ENCODE measurements around the gene OVOL2.
A peak's percentile ranks its signal among the peaks of the same experiment; 100 is the strongest.

Gene OVOL2

DNA sequence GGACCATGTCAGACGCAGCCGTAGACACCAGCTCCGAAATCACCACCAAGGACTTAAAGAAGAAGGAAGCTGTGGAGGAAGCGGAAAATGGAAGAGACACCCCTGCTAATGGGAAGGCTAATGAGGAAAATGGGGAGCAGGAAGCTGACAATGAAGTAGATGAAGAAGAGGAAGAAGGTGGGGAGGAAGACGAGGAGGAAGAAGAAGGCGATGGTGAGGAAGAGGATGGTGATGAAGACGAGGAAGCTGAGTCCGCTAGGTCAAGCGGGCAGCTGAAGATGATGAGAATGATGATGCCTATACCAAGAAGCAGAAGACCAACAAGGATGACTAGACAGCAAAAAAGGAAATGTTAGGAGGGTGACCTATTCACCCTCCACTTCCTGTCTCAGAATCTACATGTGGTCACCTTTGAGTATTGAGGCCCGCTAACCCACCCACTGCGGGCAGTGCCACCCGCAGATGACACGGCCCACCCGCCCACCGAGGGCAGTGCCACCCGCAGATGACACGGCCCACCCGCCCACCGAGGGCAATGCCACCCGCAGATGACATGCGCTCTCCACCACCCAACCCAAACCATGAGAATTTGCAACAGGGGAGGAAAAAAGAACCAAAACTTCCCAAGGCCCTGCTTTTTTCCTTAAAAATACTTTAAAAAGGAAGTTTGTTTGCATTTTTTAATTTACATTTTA is 45.6 kb downstream of the OVOL2 start:
- no peak for DNase-seq (ENCODE audit: low spot score)

DNA sequence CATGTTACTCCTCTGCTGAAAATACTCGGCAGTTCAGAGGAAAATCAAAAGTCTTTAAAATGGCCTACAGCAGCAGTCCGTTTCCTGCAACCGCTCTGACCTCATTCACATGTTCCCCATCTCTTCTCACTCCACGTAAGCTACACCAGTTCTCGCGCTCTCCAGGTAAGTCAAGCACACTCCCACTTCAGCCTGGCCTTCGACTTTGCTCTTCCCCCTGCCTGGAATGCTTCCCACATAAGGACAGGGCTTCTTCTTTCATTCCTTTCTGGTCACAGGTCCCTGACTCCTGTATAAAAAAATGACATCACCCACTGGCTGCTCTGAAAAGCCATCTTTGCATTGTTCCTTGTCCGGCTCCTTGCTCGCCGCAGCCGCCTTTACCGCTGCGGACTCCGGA is 46.2 kb downstream of the OVOL2 start:
- DNase-seq (ENCODE audit: low spot score), result no peak

GRCh38 chr20:18009116-18009515 is 48.6 kb downstream of the OVOL2 start:
- no peak for DNase-seq (ENCODE audit: low spot score)

DNA sequence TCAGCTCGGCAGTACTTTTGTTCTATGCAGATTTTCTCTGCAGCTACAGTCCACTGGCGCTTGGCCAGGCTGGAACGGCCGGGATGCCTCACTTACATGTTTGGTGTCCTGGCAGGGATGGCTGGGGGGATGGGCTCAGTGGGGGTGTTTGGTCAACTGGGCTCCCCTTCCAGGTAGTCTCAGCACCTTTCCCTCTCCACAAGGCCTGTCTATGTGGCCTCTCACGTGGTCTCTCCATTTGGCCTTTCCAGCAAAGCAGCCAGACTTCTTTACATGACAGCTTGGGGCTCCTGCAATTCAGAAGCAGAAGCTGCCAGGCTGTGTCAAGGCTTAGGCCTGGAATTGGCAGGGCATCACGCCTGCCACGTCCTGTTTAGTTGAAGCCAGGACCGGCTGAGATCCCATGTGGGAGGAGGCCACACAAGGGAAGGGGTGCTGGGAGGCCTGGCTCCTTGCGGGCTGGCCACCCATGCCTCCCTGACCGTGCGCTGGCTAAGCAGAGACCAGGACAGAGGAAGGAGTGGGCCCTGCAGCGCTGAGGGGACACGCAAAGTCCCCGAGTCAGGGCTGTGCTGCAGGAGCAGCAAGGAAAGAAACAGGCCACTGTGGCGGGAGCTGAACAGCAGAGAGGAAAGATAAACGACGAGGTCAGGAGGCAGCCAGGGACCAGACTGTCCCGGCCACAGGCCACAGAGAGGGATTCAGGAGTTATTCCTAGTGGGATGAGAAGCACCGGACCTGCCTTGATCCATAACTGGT is 50.0 kb downstream of the OVOL2 start:
- DNase-seq (ENCODE audit: low spot score), result no peak

DNA sequence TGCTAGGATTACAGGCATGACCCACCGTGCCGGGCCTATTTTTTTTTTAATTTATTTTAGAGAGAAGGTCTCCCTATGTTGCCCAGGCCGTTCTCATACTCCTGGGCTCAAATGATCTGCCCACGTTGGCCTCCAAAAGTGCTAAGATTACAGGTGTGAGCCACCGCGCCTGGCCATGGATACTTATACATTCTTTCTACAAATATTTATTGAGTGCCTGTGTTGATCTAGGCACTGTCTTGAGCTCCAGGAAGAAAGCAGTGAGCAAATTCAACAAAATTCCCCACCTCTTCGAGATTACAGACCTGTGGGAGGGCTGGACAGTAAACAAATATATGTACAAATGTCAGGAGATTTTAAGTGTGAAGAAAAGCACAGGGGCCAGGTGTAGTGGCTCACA is 51.0 kb downstream of the OVOL2 start:
- no peak for DNase-seq (ENCODE audit: low spot score)

GRCh38 chr20:18005990-18006364 is 51.7 kb downstream of the OVOL2 start:
- no peak for DNase-seq (ENCODE audit: low spot score)

DNA sequence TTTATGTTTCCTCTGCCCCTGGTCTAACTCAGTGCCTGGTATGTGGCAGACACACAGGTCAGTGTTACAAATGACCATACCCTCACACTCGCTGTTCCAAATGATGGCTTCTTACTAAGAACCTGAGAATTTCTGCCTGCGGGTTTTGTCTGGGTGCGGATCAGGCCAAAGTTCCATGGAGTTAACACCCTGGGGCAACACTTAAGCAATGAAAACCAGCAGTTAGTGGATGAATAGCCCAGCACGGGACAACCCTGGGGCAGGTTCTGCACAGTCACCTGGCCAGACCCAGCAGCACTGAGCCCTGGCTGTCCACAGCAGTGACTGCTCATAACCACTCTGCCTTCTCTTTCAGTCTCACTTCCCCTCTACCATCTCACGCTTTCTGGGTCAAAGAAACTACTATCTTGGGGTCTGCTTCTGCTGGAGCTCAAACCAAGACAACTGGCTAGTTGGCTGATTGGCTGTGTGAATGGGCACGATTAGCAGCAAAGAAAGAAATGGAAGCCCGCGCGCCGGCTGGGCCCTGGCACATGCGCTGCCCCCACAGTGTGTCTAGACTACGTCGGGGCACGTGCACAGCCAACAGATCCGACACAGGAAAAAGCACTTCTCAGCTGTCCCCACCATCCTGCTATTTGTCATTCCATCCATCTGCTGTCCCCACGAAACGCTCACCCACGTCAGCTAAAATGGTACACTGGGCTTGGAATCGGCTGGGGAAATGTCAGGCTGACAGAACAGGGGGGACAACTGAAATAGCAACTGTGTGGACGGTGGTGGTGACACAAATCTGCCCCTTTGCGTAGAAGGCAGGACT is 52.3 kb downstream of the OVOL2 start:
- DNase-seq (ENCODE audit: low spot score), result no peak

- no peak for DNase-seq (ENCODE audit: low spot score)
Measured at GRCh38 chr20:18004384-18005031, 53.2 kb downstream of the OVOL2 start.

GRCh38 chr20:18003897-18004296 is 53.8 kb downstream of the OVOL2 start:
- no peak for DNase-seq (ENCODE audit: low spot score)

DNA sequence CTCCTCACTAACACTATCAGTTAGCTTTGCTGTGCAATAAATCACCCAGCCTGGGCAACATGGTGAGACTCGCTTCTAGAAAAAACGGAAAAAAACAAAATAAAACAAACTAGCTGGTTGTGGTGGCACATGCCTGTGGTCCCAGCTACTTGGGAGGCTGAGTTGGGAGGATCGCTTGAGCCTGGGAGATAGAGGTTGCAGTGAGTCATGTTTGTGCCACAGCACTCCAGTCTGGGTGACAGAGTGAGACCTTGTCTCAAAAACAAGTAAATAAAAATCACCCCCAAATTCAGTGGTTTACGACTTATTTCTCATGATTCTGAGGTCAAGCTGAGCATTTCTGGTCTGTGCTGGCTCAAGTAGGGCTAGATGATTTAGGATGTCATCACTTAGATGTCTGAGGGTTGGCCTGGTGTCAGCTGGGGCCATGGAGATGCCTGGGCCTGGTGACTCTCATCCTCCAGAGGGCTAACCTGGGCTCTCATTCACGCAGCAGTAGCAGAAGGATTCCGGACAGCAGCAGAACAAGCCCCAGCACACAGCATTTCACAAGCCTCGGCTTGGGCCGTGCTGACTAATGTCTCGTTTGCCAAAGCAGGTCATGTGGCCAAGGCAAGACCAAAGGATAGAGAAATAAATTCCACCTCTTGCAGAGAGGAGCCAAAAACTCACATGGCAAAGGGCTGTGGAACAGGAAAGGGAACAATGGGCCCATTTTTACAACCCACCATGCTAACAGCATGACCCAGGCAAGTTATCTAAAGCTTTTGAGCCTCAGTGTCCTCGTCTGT is 56.4 kb downstream of the OVOL2 start:
- no peak for DNase-seq (ENCODE audit: low spot score)

DNA sequence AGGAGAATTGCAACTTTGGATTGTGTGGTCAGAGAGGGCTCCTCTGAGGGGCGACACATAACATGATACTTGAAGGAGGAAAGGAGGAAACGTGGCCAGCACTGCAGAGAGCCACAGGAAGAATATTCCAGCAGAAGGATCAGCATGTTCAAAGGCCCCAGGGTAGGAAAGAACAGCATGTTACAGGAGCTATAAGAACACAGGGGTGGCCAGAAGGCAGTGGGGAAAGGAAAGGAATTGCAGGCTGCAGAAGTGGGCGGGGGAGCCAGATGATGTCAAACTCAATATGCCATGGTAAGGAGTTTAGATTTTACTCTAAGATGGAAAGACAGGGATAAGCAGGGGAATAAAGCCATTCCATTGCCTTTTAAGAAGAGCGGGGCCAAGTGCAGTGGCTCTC is 58.1 kb downstream of the OVOL2 start:
- no peak for DNase-seq (ENCODE audit: low spot score)

GRCh38 chr20:17998446-17998845 is 59.3 kb downstream of the OVOL2 start:
- DNase-seq (ENCODE audit: low spot score), result no peak

DNA sequence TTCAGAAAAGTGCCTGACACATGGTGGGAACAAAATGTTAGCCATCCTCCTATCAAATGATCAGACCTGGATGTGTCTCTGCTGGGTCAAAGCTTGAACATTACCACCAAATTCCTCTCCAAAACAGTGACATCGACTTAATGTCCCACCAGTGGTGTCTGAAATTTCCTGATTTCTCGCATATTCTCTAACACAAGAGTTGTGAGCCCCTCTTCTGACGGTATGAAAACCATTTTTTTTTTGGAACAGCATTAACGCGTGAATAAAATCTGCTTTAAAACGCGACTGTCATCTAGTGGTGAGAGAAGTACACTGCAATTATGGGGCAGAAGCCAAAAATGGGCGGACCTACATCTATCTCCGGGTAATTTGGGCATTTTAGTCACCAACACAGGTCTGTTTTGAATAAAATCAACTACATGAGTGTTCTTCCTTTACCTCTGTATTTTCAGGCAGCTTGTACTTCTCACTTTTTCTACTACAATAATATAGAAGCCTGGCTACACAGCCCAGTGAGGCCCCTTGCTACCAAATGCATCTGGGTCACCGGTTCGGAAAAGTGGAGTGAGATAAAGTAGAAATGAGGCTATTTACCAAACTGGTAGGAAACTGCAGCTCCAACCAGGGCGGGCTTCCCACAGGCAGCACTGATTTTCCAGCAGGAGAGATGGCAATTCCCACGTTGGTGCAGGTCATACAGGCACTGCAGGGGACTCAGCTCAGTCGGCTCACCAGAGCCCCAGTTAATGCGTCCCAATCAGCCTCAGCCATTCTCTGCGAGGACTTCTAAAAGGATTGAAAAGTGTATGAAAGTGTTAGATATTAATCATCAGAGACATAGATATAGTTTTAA is 61.5 kb downstream of the OVOL2 start:
- DNase-seq (ENCODE audit: low spot score), result peak; percentile 76

- DNase-seq (ENCODE audit: low spot score), result no peak
Measured at GRCh38 chr20:17993546-17993945, 64.2 kb downstream of the OVOL2 start.

- DNase-seq (ENCODE audit: low spot score), result peak; percentile 17
Measured at GRCh38 chr20:17992847-17993513, 64.7 kb downstream of the OVOL2 start.

DNA sequence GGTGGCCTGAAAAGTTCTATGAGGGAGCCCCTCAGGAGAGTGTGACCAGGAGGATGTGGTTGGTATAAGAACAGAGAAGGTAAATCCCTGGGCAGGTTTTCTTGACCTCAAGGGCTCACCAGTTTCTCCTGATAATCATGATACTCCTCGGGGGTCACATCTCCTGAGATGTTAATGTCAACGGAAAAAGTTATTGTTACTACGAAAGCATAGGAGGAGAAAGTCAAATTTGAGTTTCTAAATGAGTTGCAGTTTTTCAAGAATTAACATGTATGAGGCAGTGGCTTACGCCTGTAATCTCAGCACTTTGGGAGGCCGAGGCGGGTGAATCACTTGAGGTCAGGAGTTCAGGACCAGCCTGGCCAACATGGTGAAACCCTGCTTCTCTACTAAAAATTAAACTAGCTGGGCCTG is 65.5 kb downstream of the OVOL2 start:
- no peak for DNase-seq (ENCODE audit: low spot score)

GRCh38 chr20:17990278-17990972 is 67.3 kb downstream of the OVOL2 start:
- no peak for DNase-seq (ENCODE audit: low spot score)

DNA sequence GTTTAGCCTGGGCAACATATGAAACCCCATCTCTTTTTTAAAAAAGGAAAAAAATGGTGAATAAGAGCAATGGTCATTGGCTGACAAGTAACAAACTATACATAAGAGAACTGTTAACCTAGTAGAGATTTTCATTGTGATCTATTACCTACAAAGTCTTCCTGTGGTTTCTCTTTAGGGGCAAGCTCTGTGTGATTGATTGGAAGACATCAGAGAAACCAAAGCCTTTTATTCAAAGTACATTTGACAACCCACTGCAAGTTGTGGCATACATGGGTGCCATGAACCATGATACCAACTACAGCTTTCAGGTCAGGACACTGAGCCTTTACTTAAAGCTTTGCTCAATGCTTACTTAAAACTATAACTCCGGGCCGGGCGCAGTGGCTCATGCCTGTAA is 69.7 kb downstream of the OVOL2 start:
- DNase-seq (ENCODE audit: low spot score), result no peak

GRCh38 chr20:17985388-17986018 is 72.2 kb downstream of the OVOL2 start:
- no peak for DNase-seq (ENCODE audit: low spot score)

All from CD4-positive, alpha-beta T cell treated with Interleukin-15 for 4 hours (primary cell).